Measurements from ENCODE around the gene SREBF2.
"Not testable (repeated sequence)": the region's sequence is repeated elsewhere in the genome, so short reads cannot be mapped to it uniquely, and the experiment has no call there.

Gene SREBF2

DNA sequence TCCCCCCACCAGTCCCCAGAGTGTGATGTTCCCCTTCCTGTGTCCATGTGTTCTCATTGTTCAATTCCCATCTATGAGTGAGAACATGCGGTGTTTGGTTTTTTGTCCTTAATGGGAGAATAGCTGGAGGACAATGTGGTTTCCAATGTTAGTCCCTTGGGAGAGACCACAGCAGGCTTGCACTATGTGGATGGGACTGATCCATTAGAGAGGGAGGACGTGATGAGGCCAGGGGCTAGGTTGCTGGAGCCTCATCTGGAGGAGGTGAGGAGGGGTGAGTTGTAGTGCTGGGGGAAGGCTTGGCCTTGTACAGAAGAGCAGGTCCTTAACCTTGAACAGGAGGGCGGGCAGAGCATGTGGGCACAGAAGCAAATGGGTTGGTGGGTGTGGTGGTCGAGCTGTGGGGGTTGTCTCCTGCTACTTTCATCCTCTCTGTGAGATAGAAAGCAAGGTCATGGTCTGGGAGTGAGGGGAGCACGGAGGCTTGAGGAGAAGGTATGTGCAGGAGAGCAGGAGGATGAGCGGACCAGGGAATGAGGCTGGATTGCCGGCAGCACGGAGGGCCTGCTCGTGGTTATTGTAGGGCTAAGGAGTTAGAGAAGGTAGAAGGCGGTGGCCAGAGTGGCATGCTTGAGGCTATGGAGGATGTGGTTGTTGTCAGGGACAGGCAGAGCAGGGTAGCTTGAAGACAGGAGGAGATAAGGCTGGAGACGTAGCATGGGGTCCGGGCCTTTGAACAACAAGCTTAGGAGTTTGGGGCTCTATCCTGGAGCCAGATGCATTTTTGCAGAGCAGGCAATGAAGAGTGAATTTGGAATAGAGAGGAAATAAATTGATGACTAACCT is 11.2 kb upstream of the SREBF2 start:
- DNase-seq: no peak

DNA sequence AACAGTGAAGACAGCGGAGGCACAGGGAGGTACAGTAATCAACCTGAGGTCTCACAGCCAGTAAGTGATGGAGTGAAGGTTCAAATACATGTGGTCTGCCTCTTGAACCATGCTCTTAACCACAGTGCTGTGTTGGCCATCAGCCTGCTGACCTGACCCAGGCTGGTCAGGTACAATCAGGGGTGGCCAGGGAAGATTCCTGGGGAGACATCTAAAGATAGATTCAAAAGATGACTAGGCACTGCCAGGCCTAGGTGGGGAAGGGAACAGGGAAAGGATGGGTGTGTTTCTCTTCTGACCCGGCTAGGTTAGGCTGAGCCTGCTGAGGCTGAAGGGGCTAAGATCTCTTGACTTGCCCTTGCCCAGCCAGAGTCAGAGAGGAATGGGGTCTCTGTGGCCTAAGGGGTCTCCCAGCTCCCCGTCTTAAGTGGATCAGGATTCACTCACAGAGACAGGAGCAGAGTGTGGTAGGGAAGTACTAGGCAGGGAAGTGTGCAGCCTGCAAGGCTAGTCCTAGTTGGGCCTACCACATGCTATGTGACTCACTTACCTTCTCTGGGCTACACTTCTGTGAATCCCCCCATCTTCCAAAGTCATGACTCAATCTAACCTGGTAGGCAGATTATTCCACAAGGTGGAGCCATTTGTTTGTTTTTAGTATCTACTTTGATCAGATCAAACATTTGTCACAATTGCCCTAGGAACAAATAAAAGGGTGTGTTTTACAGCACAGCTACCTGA is 10.4 kb upstream of the SREBF2 start:
- no peak for DNase-seq

DNA sequence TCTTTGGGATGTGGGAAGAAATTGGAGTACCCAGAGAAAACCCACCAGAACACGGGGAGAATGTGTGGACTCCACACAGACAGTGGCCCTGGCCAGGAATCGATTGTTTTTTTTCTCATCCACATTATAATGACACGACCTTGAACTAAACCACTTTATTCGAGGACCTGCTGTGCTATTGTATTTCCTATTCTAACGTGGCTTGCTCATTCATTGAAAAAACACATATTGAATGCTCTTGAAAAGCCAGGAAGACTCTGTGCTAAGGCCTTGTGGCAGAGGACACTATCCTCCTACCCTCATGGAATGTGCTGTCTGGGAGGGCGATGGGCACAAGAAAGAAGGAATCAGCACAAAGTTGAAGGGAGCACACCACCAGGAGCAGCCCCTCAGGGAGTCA is 9.1 kb upstream of the SREBF2 start:
- DNase-seq: no peak

DNA sequence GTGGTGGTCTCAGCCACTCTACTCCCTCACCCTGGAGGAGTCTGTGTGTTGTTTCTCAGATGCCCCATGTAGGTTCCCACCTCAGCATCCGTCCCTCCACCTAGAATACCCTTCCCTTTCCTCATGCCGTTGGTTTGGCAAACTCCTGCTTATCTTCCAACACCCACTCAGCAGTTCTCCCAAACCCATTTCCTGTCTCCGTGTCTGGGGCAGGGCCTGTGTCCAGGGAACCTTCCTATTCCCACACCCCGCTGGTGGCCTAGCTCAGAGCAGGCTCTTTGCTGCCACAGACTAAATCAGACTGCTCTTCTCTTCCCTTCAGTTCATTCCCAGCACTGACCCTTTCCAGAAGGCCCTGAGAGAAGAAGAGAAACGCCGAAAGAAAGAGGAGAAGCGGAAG is 7.5 kb upstream of the SREBF2 start:
- DNase-seq: no peak

DNA sequence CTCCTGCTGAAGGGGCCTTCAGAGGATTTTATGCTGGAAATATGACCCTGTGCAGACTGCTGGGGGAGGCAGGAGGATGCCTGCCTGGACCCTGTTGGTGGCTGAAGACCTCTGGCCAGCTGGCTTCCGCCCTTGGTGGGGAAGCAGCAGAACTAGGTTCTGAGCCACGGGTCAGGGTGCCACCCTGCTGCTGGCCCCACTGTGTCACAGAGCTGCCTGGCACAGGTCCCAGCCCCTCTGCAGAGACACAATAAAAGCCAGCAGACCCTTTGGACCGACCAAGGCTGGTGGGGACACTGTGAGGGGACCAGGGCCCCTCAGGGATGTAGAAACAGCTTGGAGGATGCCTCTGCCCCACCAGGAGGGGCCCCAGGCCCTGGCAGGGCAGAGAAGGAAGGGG is 6.9 kb upstream of the SREBF2 start:
- no peak for DNase-seq

DNA sequence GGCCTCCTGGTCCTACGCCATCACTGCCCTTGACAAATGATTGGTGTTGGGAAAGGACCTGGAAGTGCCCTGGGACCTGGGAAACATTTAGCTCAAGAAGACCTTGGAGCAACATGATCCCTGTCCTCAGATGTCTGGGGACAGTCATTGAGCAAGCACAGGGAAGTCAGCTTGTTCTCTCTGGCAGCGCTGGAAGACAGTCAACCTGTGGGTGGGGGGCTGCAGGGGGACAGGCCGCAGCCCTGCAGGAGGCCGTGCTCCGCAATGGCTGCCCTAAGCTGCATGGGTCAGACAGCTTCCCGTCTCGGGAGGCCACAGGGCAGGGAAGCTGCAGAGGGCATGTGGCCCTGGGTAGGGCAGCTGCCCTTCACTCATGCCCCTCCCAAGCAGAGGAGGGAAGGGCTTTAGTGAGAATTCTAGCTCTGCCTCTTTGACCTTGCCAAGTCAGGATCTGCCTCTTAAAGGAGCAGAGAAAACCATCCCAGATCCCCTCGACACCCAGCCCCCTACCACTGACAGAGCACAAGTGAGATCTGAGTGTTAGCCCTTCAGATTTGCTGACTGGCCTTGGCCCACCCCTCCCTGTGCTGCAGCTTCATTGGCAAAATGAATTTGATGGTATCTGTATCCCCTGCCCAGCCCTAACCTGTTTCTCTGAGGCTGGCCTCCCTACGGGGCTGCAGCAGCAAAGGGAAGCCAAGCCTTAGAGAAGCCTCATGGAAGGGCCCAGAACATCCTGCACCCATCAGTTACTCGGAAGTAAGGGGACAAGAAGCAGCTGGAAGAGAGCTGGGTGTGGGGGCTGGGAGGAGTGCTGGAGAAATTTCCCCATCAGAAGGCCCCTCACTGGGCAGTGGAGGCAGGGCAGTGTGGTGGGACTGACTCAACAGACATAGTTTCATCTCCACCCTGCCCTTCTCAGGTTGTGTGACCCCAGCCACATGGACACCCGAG is 6.2 kb upstream of the SREBF2 start:
- DNase-seq: no peak

DNA sequence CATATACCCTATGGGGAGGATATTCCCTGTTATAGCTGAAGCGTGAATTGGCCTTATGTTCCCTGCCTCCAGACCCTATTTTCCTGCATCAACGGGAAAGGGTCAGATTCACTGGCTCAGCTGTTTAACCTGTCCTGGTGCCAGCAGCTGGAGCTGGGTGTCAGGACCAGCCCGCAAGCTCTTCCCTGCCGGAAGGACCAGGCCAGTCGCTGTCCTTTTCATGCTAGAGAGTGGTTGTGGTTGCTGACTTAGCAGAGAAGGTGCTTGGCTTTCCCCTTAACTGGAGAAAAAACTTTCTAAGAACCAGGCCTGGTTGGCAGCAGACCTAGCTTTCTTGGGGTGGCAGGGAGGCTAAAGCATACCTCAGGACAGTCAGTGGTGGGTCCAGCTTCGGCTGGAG is 5.2 kb upstream of the SREBF2 start:
- no peak for DNase-seq

DNA sequence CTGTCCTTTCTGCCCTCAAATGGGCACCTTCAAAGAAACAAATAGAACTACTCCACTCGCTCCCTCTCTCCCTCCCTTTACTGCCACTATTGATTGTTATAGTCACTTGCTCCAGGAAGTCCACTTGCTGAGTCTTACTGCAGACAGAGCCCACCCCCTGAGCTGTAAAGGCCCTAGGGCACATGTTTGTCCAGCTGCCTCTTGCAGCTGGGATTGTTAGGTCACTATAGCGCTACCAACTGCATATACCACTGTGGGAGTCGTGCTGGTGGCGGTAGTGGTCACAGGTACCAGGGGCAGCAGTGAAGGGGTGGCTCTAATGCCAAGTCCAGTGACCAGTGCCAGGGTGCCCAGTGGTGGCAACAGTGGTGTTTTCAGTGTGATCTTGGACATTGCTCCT is 4.4 kb upstream of the SREBF2 start:
- DNase-seq: no peak

DNA sequence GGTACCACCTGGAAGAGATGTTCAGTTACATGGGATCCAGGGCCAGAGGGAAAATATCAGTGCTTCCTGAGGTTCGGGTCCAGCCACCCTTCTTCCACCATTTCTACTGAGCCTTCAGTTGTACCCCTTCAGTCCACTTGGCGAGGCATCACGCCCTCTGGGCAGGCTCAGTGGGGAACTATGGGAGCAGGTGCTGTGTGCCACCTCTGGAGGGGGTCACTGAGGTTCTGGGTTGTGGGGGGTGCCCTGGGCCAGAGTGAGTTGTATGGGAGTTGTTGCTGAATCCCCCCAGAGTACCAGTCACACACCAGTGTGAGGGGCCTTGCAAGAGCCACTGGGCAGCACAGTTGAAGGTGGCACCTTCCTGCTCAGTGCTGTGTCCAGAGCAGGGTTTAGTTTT is 2.7 kb upstream of the SREBF2 start:
- no peak for DNase-seq

DNA sequence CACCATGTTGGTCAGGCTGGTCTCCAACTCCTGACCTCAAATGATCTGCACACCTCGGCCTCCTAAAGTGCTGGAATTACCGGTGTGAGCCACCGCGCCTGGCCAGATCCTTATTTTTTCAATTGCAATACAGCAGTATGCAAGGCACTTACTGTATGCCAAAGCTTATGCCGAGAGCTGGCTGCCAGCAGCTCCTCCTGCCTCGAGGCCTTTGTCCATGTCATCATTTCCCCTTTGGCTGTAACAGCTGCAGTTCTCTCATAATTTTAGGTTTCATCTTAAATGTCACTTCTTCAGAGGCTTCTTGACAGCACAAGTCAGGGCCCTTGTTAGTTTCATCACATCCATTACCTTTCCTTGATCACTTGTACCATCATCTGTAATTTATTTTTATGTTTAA is 1.5 kb upstream of the SREBF2 start:
- DNase-seq: no peak

DNA sequence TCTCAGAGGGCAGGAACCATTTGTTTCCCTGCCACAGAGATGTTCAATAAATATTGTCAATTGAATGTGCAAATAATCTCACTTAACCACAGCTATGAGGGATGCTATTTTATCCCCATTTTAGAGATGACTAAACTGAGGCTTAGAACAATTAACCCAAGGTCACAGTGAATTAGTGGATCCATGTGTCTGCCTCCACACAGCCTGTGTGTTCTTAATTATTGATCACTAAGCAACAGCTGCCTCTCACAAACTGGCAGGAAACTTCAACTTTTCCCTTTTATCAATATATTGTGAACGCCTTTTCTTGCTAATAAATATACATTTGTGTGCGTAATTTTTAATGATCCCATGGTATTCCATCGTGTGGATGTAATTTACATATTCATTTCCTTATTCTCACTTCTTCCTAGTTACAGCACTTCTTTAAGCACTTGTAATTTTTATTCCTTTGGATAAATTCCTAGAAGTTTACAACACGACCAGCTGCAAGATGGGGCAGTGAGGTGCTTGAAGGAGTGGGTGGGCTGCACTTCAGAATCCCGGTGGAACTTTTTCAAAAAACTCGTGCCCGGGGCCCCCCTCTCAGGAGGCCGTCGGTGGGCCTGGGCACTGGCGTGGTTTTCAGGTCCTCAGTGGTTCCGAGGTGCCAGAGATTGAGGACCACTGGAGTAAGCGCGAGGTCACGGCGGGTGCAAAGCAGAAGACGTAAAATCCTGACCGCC is 915 bp upstream of the SREBF2 start:
- no peak for DNase-seq

DNA sequence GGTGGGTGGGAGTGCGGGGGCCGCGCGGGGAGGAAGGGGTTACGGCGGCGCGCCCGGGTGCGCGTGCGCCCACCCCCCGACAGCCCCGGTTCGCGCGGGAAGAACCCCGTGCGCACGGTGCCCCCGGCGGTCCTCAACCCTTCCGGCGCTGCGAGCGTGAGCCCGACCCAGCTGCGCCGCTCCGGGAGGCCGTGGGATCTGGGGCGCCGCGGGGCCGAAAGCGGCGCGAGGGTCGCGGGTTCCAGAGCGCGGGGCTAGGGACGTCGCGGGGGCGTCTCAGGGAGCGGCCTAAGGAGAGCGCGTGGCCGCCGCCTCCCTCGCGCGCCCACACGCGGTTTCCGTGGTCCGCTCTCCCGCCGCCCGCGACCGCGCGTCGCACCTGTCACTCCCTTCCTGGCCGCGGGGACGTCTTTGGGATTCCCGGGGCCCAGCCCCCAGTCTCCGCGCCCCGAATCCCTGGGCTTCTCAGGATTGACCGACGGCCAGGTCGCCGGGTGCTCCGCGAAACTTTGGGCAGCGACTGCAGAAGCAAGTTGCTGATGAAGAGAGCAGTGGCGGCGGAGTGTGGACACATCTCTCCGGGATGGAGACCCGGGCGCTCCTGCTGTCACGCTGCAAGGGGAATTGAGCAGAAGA is 582 bp downstream of the SREBF2 start:
- DNase-seq: peak; percentile 62

DNA sequence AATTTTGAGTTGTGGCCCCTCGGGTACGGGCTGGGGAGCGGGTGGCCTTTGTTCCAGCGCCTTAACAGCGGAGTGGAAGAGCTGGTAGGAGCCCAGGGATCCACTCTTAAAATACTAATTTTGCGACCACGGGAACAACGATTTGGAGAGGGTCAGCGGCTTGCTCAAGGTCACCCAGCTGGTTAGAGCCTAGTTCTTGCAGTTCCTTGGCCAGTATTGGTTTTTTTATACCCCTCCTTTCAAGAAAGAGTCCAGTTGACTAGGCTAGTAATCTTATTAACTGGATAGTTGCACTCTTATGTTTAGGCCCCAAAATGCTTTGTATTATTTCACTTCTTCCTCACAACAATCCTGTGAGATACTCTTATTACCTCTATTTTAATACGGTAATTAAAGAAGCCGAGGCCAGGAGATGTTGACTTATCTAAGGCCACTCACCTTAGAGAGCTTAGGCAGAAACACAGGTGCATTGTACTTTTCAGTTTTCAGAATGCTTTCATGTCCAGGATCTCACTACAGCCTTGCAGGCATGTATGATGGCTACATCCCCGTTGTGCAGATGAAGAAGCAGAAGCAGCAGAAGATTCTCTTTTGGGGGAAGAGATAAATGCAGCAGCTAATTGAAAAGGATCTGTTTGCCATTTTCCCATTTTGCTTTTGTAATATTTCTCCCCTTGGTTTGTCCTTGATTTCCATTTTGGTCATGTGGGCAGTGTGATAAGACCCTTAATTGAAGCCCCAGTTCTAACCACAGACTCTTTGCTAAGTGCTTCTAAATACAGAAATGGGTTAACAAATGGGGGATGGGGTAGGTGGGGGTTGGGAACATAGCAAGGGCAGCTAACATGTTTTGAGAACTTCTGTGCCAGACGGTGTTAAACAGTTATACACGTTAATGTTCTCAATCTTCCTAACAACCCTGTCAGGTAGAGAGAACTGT is 1.4 kb downstream of the SREBF2 start:
- DNase-seq: no peak

DNA sequence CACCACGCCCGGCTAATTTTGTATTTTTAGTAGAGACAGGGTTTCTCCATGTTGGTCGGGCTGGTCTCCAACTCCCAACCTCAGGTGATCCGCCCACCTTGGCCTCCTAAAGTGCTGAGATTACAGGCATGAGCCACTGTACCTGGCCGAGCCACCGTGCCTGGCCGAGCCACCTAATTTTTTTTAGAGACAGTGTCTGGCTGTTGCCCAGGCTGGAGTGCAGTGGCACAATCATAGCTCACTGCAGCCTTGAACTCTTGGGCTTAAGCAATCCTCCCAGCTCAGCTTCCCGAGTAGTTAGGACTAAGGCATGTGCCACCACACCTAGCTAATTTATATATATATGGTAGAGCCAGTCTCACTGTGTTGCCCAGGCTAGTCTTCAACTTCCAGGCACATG is 2.6 kb downstream of the SREBF2 start:
- DNase-seq: not testable (repeated sequence)

DNA sequence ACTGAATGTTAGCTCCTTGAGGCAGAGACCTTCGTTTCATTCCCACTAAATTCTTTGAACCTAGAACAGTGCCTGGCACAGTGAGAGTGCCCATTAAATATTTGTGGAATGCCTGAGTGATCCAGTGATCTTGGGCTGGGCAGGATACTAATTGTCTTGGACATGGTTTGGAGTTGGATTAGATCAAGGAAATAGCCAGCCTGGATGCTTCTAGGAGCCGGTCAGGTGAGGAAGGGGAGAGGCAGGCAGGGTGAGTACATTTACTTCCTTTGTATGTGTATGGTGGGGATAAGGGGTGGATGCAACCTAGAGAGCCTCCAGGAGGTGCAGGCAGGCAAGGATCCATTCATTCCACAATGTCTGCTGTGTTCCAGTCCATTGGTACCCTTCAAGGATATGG is 3.6 kb downstream of the SREBF2 start:
- no peak for DNase-seq

DNA sequence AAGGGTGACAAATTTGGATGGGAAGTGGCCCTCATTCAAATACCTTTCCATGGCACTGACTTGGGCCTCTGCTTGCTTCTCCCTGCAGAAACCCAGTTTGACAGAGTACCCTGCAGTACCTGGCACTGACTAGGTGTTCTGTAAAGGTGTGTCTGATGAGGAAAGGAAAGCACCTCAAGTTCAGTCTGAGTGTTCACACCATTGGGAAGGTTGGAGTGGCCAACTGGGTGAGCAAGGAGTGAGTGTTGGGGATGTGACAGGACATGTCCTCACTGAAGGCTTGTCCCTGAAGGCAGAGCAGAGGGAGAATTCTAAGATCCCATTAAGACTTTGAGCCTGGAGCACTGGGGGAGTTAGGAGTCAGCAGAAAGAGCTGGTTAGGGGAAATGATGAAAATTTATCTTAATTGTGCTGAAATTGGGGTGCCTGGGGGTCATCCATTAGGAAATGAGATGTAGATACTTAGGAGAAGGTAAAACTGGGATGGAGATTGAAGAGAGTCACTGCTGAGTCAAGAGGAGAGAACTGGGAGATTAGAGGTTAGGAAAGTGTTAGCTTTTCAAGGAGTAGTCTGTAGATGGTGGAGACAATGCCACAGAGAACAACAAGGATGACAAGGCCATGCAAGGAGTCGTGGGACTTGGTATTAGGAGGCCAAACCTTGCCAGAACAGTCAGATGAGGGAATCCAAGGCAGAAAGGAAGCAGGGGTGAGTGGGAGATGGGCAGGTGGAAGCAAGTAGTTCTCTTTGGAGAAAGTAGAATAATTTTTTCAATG is 6.1 kb downstream of the SREBF2 start:
- DNase-seq: no peak

DNA sequence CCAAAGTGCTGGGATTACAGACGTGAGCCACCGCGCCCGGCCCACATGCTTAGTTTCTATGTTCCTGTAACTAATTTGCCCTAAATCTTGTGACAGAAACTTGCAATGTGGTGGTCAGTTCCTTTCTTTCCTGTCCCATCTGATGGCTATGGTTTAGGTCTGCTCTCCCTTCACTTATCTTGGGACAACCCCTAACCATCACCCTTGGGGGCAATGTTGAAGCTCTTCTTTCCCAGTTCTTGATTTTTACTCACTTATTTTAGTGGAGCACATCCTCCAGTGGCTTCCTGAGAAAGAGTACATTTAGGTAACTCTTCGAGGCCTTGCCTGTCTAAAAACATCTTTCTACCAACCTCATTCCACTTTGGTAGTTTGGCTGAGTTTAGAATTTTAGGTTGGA is 7.3 kb downstream of the SREBF2 start:
- no peak for DNase-seq

DNA sequence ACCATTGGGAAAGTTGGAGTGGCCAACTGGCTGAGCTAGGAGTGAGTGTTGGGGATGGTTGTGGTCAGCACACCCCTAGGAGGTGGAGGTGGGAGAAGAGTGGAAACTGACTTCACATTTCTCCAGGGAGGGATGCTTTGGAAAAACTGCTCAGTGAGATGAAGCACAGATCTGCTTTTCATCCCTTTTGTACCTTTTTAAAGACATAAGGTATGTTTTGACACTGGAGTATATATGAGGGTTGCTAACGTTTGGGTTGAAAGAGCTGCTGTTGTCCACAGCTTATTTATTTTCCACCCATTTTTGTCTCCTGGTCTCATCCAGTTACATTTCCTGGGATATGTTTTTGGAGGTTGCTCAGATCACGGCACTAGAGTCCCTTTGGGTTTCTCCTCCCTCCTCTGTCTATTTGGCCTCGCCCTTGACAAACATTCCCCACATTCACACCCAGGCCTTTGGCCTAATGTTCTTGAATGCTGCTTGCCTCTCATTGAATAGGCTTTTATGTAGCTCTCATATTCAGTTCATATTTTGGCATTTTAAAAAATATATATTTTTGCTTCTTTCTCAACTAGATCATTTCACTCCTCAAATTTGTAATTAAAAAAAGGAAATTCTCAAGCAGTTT is 8.3 kb downstream of the SREBF2 start:
- DNase-seq: no peak
